HCEC 1CT (cell line): ENCODE data around the gene PLCH2.

Experiments used
- DNase-seq: peaks from one replicate; pipeline ENCODE4 v3.0.0-alpha.2; 2017

PLCH2 gene

GRCh38 chr1:2463396-2463795 is 12.7 kb upstream of the PLCH2 start:
- no peak for DNase-seq

GRCh38 chr1:2465371-2466269 is 10.5 kb upstream of the PLCH2 start:
- DNase-seq, result no peak

GRCh38 chr1:2466270-2466665 is 9.8 kb upstream of the PLCH2 start:
- DNase-seq, result no peak

- no peak for DNase-seq
Measured at GRCh38 chr1:2466958-2467554, 9.0 kb upstream of the PLCH2 start.

GRCh38 chr1:2468041-2468472 is 8.0 kb upstream of the PLCH2 start:
- DNase-seq, result no peak

- DNase-seq, result no peak
Measured at GRCh38 chr1:2468540-2468939, 7.5 kb upstream of the PLCH2 start.

GRCh38 chr1:2469103-2469940 is 6.8 kb upstream of the PLCH2 start:
- no peak for DNase-seq

- no peak for DNase-seq
Measured at GRCh38 chr1:2470290-2471158, 5.6 kb upstream of the PLCH2 start.

- no peak for DNase-seq
Measured at GRCh38 chr1:2471159-2471471, 5.0 kb upstream of the PLCH2 start.

GRCh38 chr1:2471587-2472001 is 4.5 kb upstream of the PLCH2 start:
- no peak for DNase-seq

GRCh38 chr1:2472109-2472508 is 4.0 kb upstream of the PLCH2 start:
- no peak for DNase-seq

GRCh38 chr1:2472561-2473177 is 3.4 kb upstream of the PLCH2 start:
- DNase-seq, result no peak

- DNase-seq, result no peak
Measured at GRCh38 chr1:2473198-2473597, 2.9 kb upstream of the PLCH2 start.

- DNase-seq, result no peak
Measured at GRCh38 chr1:2474104-2474844, 1.8 kb upstream of the PLCH2 start.

GRCh38 chr1:2474933-2475371 is 1.1 kb upstream of the PLCH2 start:
- DNase-seq, result no peak

GRCh38 chr1:2475571-2475970 is 518 bp upstream of the PLCH2 start:
- no peak for DNase-seq

- DNase-seq, result no peak
Measured at GRCh38 chr1:2477309-2477708, 1.2 kb downstream of the PLCH2 start.

- no peak for DNase-seq
Measured at GRCh38 chr1:2477791-2478499, 1.9 kb downstream of the PLCH2 start.

- DNase-seq, result no peak
Measured at GRCh38 chr1:2479186-2479585, 3.1 kb downstream of the PLCH2 start.

GRCh38 chr1:2479618-2480017 is 3.5 kb downstream of the PLCH2 start:
- no peak for DNase-seq
